ENCODE measurements around the gene SRPK2. TPM values are rescaled to one million over a fixed set of nuclear protein-coding genes. Genes with fewer than 3 reads are reported as not detected.

The SRPK2 gene
- total and polyA plus RNA-seq, 2 donors (not counting 1 experiment from before 2014, with no cell fraction given) = 15.2 to 108 TPM

DNA sequence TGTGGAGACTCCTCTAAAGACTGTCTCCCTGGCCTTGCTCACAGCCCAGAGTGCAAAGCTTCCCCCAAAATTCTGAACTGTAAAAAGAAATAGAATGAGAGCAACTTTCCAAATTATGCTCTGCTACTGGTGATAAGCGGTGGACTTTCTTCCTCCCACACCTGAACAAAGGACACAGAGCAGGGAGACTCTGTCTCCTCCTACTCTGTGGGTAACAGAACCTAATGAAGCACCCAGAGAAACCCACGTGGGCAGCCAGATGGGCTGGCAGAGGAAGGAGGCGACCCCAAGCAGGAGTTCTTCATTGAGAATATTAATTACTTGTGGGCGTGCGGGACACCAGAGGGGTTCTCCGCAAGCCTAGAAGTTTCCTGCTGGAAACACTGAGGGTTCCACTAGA lies 235.2 kb downstream of the SRPK2 start:
- no peak for ATAC-seq (ENCODE audit: low read depth)
- Histone ChIP-seq H3K9me3 (ENCODE audit: control extremely low read depth in 1 of 3, control insufficient read depth in 2 of 3, insufficient read depth in 1 of 3, low read length in 2 of 3) (no peaks in the 10 kb centered on the region), H3K36me3 (replicated peaks in 1 of 2; ENCODE audit: control extremely low read depth in 1 of 2, control insufficient read depth in 1 of 2, extremely low read depth in 1 of 2, insufficient read depth in 2 of 2, low read length in 1 of 2) (peaks cover 3 to 27% of the 10 kb centered on the region in 2 experiments), H3K27me3 (replicated peaks in 1 of 4; ENCODE audit: control extremely low read depth in 1 of 4, control insufficient read depth in 3 of 4, insufficient read depth in 4 of 4, low read length in 3 of 4) (no peaks in the 10 kb centered on the region), H3K79me2 (ENCODE audit: control insufficient read depth, insufficient read depth, low read length) (peaks cover 4% of the 10 kb centered on the region), H3K27ac (ENCODE audit: low read length in 2 of 2) (no peak overlapping the region), H3K4me3 (ENCODE audit: control extremely low read depth in 1 of 5, extremely low read depth in 1 of 5, insufficient read depth in 1 of 5, low read depth in 2 of 5, low read length in 4 of 5) (no peak overlapping the region), H2AFZ (ENCODE audit: insufficient read depth, low read depth, low read length, poor library complexity, severe bottlenecking) (no peak overlapping the region), H3K4me1 (ENCODE audit: control insufficient read depth in 2 of 2, insufficient read depth in 2 of 2, low read length in 2 of 2) (no peaks in the 10 kb centered on the region), H4K20me1 (ENCODE audit: control insufficient read depth, insufficient read depth, low read length, poor library complexity, severe bottlenecking) (peaks cover 10% of the 10 kb centered on the region), H3K4me2 (replicated peaks; ENCODE audit: low read depth, low read length, poor library complexity, severe bottlenecking) (no peak overlapping the region), H3K9ac (ENCODE audit: low read length) (no peak overlapping the region)
- TF ChIP-seq, protein P1, sequence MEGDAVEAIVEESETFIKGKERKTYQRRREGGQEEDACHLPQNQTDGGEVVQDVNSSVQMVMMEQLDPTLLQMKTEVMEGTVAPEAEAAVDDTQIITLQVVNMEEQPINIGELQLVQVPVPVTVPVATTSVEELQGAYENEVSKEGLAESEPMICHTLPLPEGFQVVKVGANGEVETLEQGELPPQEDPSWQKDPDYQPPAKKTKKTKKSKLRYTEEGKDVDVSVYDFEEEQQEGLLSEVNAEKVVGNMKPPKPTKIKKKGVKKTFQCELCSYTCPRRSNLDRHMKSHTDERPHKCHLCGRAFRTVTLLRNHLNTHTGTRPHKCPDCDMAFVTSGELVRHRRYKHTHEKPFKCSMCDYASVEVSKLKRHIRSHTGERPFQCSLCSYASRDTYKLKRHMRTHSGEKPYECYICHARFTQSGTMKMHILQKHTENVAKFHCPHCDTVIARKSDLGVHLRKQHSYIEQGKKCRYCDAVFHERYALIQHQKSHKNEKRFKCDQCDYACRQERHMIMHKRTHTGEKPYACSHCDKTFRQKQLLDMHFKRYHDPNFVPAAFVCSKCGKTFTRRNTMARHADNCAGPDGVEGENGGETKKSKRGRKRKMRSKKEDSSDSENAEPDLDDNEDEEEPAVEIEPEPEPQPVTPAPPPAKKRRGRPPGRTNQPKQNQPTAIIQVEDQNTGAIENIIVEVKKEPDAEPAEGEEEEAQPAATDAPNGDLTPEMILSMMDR (IDR thresholded peaks at IDR 0.05) = no peak
- no peak for TF ChIP-seq EZH2 (IDR thresholded peaks at IDR 0.05; ENCODE audit: borderline replicate concordance, insufficient read depth, low read depth, low read length, poor library complexity, severe bottlenecking)
- ChIA-PET POLR2A (no interaction called here), CTCF (interaction anchor here (0.8 to 2.3 kb wide), 2 partner anchors 10 to 276 kb away, joined by 3 to 7 read pairs; no protein-coding TSS in a partner anchor)
- no peaks in the 10 kb centered on the region for H3K4me1 Mint-ChIP-seq
- no peak overlapping the region for H3K4me3 Mint-ChIP-seq
- DNase-seq = no peak
- no peak overlapping the region for H3K27ac Mint-ChIP-seq
- no peaks in the 10 kb centered on the region for H3K27me3 Mint-ChIP-seq
- 77% methylated on average over 2 of the region's 6 CpGs for whole genome bisulfite sequencing (ENCODE audit: insufficient coverage)
- intact Hi-C loops (cut with micrococcal nuclease) = loop anchor here (1.0 to 5.0 kb wide), 3 partner anchors 184 to 335 kb away; no protein-coding TSS in a partner anchor
- no peaks in the 10 kb centered on the region for H3K9me3 Mint-ChIP-seq (ENCODE audit: insufficient read depth)

DNA sequence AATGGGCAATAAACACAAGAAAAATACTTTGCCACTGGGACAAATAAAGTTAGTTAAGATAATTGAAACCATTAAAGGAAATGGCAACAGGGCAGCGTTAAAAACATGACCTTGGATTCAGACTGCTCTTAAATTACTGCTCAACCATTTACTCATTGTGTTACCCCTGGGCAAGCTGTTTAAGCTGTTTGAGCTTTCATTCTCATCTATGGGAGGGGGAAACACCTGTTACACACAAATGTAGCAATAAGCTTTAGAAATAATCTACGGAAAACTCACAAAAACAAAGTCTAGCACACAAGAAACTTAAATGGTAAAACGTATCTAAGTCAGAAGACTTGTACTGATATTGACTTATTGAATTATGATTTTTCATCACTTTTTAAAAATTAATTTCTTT lies 237.6 kb downstream of the SRPK2 start:
- intact Hi-C loops (cut with micrococcal nuclease) = loop anchor here (5.0 kb wide), 1 partner anchor 186 kb away; no protein-coding TSS in a partner anchor
- CTCF ChIA-PET = interaction anchor here (0.7 to 1.3 kb wide), 2 partner anchors 277 to 279 kb away, joined by 3 read pairs; no protein-coding TSS in a partner anchor
- no peaks in the 10 kb centered on the region for H3K4me1 ChIP-seq (ENCODE audit: control insufficient read depth in 2 of 2, insufficient read depth in 2 of 2, low read length in 2 of 2)
- ATAC-seq (ENCODE audit: low read depth) (no peak), DNase-seq (no peak)
- no peaks in the 10 kb centered on the region for H3K79me2 ChIP-seq (ENCODE audit: control insufficient read depth, insufficient read depth, low read length)
- Mint-ChIP-seq H3K27me3 (no peaks in the 10 kb centered on the region), H3K9me3 (ENCODE audit: insufficient read depth) (no peaks in the 10 kb centered on the region), H3K27ac (no peak overlapping the region), H3K4me3 (no peak overlapping the region), H3K4me1 (no peaks in the 10 kb centered on the region)
- no peak overlapping the region for H3K4me2 ChIP-seq (replicated peaks; ENCODE audit: low read depth, low read length, poor library complexity, severe bottlenecking)
- H3K9ac ChIP-seq (ENCODE audit: low read length) = no peak overlapping the region
- H3K27me3 ChIP-seq (replicated peaks in 1 of 4; ENCODE audit: control extremely low read depth in 1 of 4, control insufficient read depth in 3 of 4, insufficient read depth in 4 of 4, low read length in 3 of 4) = no peaks in the 10 kb centered on the region
- WGBS (ENCODE audit: insufficient coverage) = no CpG with 5 or more reads among the region's 3 CpGs
- POLR2A ChIA-PET = no interaction called here
- no peaks in the 10 kb centered on the region for H3K9me3 ChIP-seq (ENCODE audit: control extremely low read depth in 1 of 3, control insufficient read depth in 2 of 3, insufficient read depth in 1 of 3, low read length in 2 of 3)
- no peak for TF ChIP-seq EZH2 (IDR thresholded peaks at IDR 0.05; ENCODE audit: borderline replicate concordance, insufficient read depth, low read depth, low read length, poor library complexity, severe bottlenecking)
- TF ChIP-seq, protein P1 (IDR thresholded peaks at IDR 0.05) = no peak
- peaks cover 4 to 21% of the 10 kb centered on the region in 2 experiments for H3K36me3 ChIP-seq (replicated peaks in 1 of 2; ENCODE audit: control extremely low read depth in 1 of 2, control insufficient read depth in 1 of 2, extremely low read depth in 1 of 2, insufficient read depth in 2 of 2, low read length in 1 of 2)
- H3K4me3 ChIP-seq (ENCODE audit: control extremely low read depth in 1 of 5, extremely low read depth in 1 of 5, insufficient read depth in 1 of 5, low read depth in 2 of 5, low read length in 4 of 5) = no peak overlapping the region
- no peak overlapping the region for H3K27ac ChIP-seq (ENCODE audit: low read length in 2 of 2)
- no peak overlapping the region for H2AFZ ChIP-seq (ENCODE audit: insufficient read depth, low read depth, low read length, poor library complexity, severe bottlenecking)
- H4K20me1 ChIP-seq (ENCODE audit: control insufficient read depth, insufficient read depth, low read length, poor library complexity, severe bottlenecking) = peaks cover 6% of the 10 kb centered on the region
